ENCODE results near the gene EPHA8.

The EPHA8 gene

GRCh38 chr1:22537441-22538139 is 25.7 kb upstream of the EPHA8 start:
- DNase-seq, result no peak

GRCh38 chr1:22539510-22540118 is 23.7 kb upstream of the EPHA8 start:
- no peak for DNase-seq

- no peak for DNase-seq
These were observed 23.0 kb upstream of the EPHA8 start for GRCh38 chr1:22540337-22540736.

GRCh38 chr1:22542886-22543285 is 20.4 kb upstream of the EPHA8 start:
- no peak for DNase-seq

GRCh38 chr1:22543679-22544078 is 19.6 kb upstream of the EPHA8 start:
- no peak for DNase-seq

GRCh38 chr1:22544606-22545005 is 18.7 kb upstream of the EPHA8 start:
- DNase-seq, result no peak

- DNase-seq, result no peak
These were observed 18.1 kb upstream of the EPHA8 start for GRCh38 chr1:22545141-22545540.

GRCh38 chr1:22547186-22547817 is 16.0 kb upstream of the EPHA8 start:
- no peak for DNase-seq

- no peak for DNase-seq
These were observed 15.3 kb upstream of the EPHA8 start for GRCh38 chr1:22547818-22548462.

GRCh38 chr1:22550021-22550420 is 13.3 kb upstream of the EPHA8 start:
- no peak for DNase-seq

- DNase-seq, result no peak
These were observed 11.7 kb upstream of the EPHA8 start for GRCh38 chr1:22551591-22551990.

GRCh38 chr1:22552021-22552420 is 11.3 kb upstream of the EPHA8 start:
- DNase-seq, result no peak

GRCh38 chr1:22553104-22553880 is 10.0 kb upstream of the EPHA8 start:
- no peak for DNase-seq

GRCh38 chr1:22553991-22554522 is 9.2 kb upstream of the EPHA8 start:
- no peak for DNase-seq

GRCh38 chr1:22555371-22555656 is 8.0 kb upstream of the EPHA8 start:
- no peak for DNase-seq

- DNase-seq, result no peak
These were observed 6.7 kb upstream of the EPHA8 start for GRCh38 chr1:22556391-22557104.

- DNase-seq, result peak; percentile 60
These were observed 5.8 kb upstream of the EPHA8 start for GRCh38 chr1:22557341-22557950.

GRCh38 chr1:22563671-22564602 is 648 bp downstream of the EPHA8 start:
- DNase-seq, result no peak

GRCh38 chr1:22566161-22566560 is 2.9 kb downstream of the EPHA8 start:
- no peak for DNase-seq

- no peak for DNase-seq
These were observed 3.9 kb downstream of the EPHA8 start for GRCh38 chr1:22567197-22567596.

- DNase-seq, result no peak
These were observed 4.7 kb downstream of the EPHA8 start for GRCh38 chr1:22567994-22568393.
